ENCODE measurements around the gene WNT8A.

The WNT8A gene

DNA sequence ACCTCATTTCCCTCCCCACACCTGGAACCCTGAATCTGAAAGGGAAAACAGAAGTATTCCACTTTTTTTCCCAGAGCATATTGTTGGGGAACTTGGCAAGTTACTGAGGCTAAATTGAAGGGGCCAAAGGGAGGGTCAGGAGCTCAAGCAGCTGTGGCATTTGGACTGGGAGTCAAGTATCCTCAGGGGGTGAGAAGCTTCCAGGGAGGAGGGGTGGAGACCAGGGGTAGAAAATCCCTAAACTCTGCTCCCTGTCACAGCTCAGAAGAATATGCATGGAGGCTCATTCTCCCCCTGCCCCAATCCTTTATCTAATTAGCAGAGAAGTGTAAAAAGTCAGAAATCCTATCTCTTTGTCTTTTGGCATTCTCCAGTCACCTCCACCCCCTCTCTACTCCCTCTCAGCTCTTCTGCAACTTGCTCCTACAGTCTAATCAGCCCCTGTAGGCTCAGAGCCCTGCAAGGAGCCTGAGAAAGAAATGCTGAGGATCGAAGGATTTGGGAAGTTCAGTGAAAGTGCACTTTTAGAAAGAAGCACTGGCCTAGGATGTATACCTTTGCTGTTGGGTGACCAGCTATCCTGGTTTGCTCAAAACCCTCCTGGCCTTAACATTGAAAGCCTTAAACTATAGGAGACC lies 5.7 kb upstream of the WNT8A start:
- no peaks in the 10 kb centered on the region for H3K36me3 Mint-ChIP-seq (ENCODE audit: low read depth)
- peaks cover 16% of the 10 kb centered on the region for H3K4me1 Mint-ChIP-seq
- H3K27ac Mint-ChIP-seq, result no peak overlapping the region
- TF ChIP-seq, protein P1, sequence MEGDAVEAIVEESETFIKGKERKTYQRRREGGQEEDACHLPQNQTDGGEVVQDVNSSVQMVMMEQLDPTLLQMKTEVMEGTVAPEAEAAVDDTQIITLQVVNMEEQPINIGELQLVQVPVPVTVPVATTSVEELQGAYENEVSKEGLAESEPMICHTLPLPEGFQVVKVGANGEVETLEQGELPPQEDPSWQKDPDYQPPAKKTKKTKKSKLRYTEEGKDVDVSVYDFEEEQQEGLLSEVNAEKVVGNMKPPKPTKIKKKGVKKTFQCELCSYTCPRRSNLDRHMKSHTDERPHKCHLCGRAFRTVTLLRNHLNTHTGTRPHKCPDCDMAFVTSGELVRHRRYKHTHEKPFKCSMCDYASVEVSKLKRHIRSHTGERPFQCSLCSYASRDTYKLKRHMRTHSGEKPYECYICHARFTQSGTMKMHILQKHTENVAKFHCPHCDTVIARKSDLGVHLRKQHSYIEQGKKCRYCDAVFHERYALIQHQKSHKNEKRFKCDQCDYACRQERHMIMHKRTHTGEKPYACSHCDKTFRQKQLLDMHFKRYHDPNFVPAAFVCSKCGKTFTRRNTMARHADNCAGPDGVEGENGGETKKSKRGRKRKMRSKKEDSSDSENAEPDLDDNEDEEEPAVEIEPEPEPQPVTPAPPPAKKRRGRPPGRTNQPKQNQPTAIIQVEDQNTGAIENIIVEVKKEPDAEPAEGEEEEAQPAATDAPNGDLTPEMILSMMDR (IDR thresholded peaks at IDR 0.05; ENCODE audit: unreplicated experiment in 3 of 3), result no peak
- H3K4me3 Mint-ChIP-seq, result no peak overlapping the region
- H3K9me3 Mint-ChIP-seq, result no peaks in the 10 kb centered on the region
- no peaks in the 10 kb centered on the region for H3K27me3 Mint-ChIP-seq (ENCODE audit: low read depth)

DNA sequence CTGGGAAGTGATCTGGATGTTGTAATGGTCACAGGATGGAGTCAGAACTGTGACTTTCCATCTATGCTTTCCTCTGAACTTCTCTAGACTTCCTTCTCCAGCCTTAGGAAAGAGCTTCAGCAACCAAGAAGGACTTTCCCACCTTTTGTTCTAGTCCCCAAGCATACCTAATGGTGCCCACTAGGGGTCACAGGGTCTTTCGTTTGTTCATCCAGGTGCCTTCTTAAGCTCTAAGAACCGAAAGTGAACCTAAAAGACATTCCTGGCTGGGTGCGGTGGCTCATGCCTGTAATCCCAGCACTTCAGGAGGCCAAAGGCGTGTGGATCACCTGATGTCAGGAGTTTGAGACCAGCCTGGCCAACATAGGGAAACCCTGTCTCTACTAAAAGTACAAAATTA lies 1.8 kb upstream of the WNT8A start:
- Mint-ChIP-seq H3K4me1 (peaks cover 16% of the 10 kb centered on the region), H3K27me3 (ENCODE audit: low read depth) (no peaks in the 10 kb centered on the region), H3K9me3 (no peaks in the 10 kb centered on the region), H3K36me3 (ENCODE audit: low read depth) (no peaks in the 10 kb centered on the region), H3K27ac (no peak overlapping the region), H3K4me3 (no peak overlapping the region)
- TF ChIP-seq, protein P1 (IDR thresholded peaks at IDR 0.05; ENCODE audit: unreplicated experiment in 3 of 3), result no peak

DNA sequence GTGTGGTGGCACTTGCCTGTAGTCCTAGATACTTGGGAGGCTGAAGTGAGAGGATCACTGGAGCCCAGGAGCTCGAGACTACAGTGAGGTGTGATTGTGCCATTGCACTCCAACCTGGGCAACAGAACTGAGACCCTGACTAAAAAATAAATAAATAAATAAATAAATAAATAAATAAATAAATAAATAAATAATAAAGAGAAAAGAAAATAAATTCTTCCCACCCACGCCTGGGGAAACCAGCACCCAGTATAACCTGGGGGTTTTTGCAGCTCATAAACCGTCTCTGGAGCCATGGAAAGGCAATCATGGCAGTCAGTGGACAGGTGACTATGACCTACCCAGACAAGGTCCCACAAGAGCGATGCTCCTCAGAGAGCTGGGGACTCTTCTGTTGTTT lies 7.9 kb downstream of the WNT8A start:
- H3K4me3 Mint-ChIP-seq, result no peak overlapping the region
- H3K4me1 Mint-ChIP-seq, result peaks cover 19% of the 10 kb centered on the region
- no peaks in the 10 kb centered on the region for H3K9me3 Mint-ChIP-seq
- H3K27me3 Mint-ChIP-seq (ENCODE audit: low read depth), result peaks cover 3% of the 10 kb centered on the region
- H3K27ac Mint-ChIP-seq, result no peak overlapping the region
- TF ChIP-seq, protein P1 (IDR thresholded peaks at IDR 0.05; ENCODE audit: unreplicated experiment in 3 of 3), result no peak
- H3K36me3 Mint-ChIP-seq (ENCODE audit: low read depth), result no peaks in the 10 kb centered on the region

DNA sequence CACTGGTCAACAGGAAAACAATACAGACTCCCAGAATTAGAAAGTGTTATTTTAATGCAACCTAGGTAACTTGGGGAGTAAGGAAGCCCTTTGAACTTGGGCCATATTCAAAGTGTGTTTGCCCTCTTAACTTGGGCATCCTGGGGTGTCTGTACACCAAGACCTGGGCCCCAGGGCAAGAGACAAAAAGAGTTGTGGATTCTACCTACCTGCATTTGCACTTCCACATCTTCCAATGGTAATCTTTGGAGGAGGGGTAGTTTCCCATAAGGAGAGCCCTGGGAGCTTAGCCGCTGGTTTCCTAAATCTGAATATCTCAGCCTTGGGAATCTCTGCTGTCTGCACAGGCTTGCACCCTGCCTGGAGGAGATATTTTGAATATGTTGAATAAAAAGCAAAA lies 8.5 kb downstream of the WNT8A start:
- H3K4me1 Mint-ChIP-seq, result peaks cover 19% of the 10 kb centered on the region

DNA sequence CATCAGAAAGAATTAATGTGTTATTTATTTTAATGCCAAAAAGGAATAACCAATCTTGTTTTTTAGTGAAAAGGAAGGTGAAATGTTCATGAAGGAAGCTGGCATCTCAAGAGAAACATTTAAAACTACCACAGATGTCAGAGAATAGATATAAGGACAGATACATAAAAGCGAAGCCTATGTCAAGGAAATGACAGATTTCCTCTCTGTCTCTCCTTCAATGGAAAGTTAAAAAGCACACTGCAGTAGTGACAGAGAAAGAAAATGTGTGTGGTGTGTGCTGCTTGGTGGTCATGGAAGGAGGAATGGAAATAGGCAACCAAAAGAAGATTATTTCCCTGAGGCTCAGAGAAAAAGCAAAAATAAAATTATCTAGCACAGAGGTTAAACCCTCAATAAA lies 9.2 kb downstream of the WNT8A start:
- Mint-ChIP-seq H3K4me1 (peaks cover 19% of the 10 kb centered on the region), H3K27ac (peak overlapping the region in 1 of 3 experiments; percentile 13), H3K36me3 (ENCODE audit: low read depth) (no peaks in the 10 kb centered on the region), H3K9me3 (no peaks in the 10 kb centered on the region), H3K27me3 (ENCODE audit: low read depth) (peaks cover 3% of the 10 kb centered on the region), H3K4me3 (no peak overlapping the region)
- TF ChIP-seq, protein P1 (IDR thresholded peaks at IDR 0.05; ENCODE audit: unreplicated experiment in 3 of 3), result no peak

More for the DNA sequence above, 8.5 kb downstream of the WNT8A start:
- Mint-ChIP-seq H3K9me3 (no peaks in the 10 kb centered on the region), H3K27ac (no peak overlapping the region), H3K27me3 (ENCODE audit: low read depth) (peaks cover 3% of the 10 kb centered on the region), H3K36me3 (ENCODE audit: low read depth) (no peaks in the 10 kb centered on the region), H3K4me3 (no peak overlapping the region)
- TF ChIP-seq, protein P1 (IDR thresholded peaks at IDR 0.05; ENCODE audit: unreplicated experiment in 3 of 3), result no peak
